Activated naive CD8-positive, alpha-beta T cell (primary cell): Measurements from ENCODE around the gene HOXB3.

Experiments
- H3K27ac Mint-ChIP-seq: one replicate; pipeline ENCODE4 v1.8.0; 2021; ENCODE audit warnings: mixed read lengths
- H3K27me3 Mint-ChIP-seq: one replicate; pipeline ENCODE4 v1.8.0; 2021; ENCODE audit warnings: mixed read lengths
- H3K36me3 Mint-ChIP-seq: one replicate; pipeline ENCODE4 v1.8.0; 2021; ENCODE audit warnings: mixed read lengths
- H3K4me1 Mint-ChIP-seq: one replicate; pipeline ENCODE4 v1.8.0; 2021; ENCODE audit warnings: low read depth, mixed read lengths
- H3K4me3 Mint-ChIP-seq: one replicate; pipeline ENCODE4 v1.8.0; 2021; ENCODE audit warnings: mild to moderate bottlenecking, mixed read lengths
- H3K9me3 Mint-ChIP-seq: one replicate; pipeline ENCODE4 v1.8.0; 2021; ENCODE audit warnings: low read depth, mixed read lengths

Gene HOXB3

GRCh38 chr17:48619826-48620449 lies 29.9 kb upstream of the HOXB3 start:
- Mint-ChIP-seq H3K27me3 (peaks cover 62% of the 10 kb centered on the region), H3K4me1 (peaks cover 27% of the 10 kb centered on the region), H3K36me3 (no peaks in the 10 kb centered on the region), H3K4me3 (peak overlapping the region; percentile 43), H3K9me3 (no peaks in the 10 kb centered on the region), H3K27ac (no peak overlapping the region)

- H3K9me3 Mint-ChIP-seq, result no peaks in the 10 kb centered on the region
- peaks cover 36% of the 10 kb centered on the region for H3K4me1 Mint-ChIP-seq
- H3K4me3 Mint-ChIP-seq, result peak overlapping the region; percentile 68
- no peaks in the 10 kb centered on the region for H3K36me3 Mint-ChIP-seq
- H3K27ac Mint-ChIP-seq, result no peak overlapping the region
- peaks cover 59% of the 10 kb centered on the region for H3K27me3 Mint-ChIP-seq
Measured at GRCh38 chr17:48618256-48618896, 28.3 kb upstream of the HOXB3 start.

DNA sequence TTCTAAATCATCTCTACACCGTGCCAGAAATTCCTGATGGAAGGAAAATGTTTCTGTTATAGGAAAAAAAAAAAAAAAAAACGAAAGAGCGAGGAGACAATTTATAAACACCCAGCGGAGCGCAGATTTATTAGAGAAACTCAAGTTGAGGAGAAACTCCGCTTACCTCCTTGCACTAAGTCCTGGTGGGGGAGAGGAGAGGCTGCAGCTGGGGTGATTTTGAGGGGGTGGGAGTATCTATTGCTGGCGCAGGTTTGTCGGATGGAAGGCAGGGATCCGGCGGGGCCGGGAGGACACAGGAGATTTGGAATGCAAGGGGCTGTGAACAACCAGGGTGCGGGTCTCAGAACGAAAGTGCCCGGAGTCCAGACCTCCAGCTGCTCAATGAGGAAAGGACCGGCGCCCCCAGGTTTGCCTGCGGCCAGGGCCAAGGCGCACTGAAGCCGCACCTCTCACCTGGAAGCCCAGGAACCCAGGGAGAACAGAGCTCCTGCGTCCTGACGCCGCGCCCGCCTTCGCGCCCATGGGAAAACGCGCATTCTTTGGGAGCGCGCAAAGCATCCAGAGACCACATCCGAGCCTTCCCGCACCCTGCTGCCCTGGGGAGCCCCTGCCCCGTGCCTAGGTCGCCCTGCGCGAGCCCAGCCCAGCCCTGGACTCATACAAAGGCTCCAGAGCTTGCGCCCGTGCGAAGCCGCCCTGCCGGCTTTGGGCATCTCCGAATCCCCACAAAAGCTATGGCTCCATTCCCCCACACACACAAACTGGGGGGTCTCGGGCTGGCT lies 27.6 kb upstream of the HOXB3 start:
- peaks cover 55% of the 10 kb centered on the region for H3K27me3 Mint-ChIP-seq
- H3K27ac Mint-ChIP-seq, result peak overlapping the region; percentile 66
- H3K9me3 Mint-ChIP-seq, result no peaks in the 10 kb centered on the region
- H3K36me3 Mint-ChIP-seq, result no peaks in the 10 kb centered on the region
- H3K4me3 Mint-ChIP-seq, result no peak overlapping the region
- H3K4me1 Mint-ChIP-seq, result peaks cover 40% of the 10 kb centered on the region

GRCh38 chr17:48616717-48617470 lies 26.9 kb upstream of the HOXB3 start:
- Mint-ChIP-seq H3K4me3 (no peak overlapping the region), H3K36me3 (no peaks in the 10 kb centered on the region), H3K27ac (peak overlapping the region; percentile 66), H3K4me1 (peaks cover 45% of the 10 kb centered on the region), H3K9me3 (no peaks in the 10 kb centered on the region), H3K27me3 (peaks cover 51% of the 10 kb centered on the region)

DNA sequence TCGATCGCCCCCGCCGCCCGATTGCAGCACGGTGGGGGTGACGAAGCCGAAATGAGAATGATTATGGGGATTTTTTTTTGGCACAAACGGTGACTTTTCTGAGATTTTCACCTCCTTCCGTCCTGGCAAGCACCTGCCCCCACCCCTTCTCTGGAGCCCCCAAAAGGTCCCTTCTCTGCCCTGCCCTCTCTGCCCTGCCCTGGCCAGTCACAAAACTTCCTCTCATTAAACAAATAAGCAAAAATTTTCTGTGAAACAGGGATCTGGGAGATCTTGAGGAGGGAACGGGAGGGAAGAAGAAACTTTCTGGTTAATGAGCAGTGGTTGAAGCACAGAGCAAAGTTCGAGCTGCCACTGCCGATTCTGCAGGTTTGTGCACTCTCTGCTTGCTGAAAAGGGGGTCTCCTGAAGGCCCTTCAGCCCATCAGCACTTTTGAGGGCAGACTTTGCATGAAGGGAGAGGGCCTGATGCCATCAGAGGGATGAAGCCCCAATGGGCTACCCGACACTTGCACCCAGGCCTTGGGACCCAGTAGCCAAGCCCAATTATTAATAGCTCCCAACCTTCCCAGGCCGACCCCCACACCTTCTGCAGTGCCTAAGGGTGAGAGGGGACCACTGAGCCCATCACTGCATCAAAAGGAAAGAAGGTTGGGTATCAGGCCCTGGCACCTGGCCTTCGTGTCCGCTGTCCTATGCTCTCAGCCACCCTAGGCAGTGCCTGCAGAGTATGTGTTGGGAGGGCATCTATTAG lies 26.1 kb upstream of the HOXB3 start:
- Mint-ChIP-seq H3K27ac (no peak overlapping the region), H3K36me3 (no peaks in the 10 kb centered on the region), H3K4me3 (no peak overlapping the region), H3K4me1 (peaks cover 51% of the 10 kb centered on the region), H3K9me3 (no peaks in the 10 kb centered on the region), H3K27me3 (peaks cover 49% of the 10 kb centered on the region)

DNA sequence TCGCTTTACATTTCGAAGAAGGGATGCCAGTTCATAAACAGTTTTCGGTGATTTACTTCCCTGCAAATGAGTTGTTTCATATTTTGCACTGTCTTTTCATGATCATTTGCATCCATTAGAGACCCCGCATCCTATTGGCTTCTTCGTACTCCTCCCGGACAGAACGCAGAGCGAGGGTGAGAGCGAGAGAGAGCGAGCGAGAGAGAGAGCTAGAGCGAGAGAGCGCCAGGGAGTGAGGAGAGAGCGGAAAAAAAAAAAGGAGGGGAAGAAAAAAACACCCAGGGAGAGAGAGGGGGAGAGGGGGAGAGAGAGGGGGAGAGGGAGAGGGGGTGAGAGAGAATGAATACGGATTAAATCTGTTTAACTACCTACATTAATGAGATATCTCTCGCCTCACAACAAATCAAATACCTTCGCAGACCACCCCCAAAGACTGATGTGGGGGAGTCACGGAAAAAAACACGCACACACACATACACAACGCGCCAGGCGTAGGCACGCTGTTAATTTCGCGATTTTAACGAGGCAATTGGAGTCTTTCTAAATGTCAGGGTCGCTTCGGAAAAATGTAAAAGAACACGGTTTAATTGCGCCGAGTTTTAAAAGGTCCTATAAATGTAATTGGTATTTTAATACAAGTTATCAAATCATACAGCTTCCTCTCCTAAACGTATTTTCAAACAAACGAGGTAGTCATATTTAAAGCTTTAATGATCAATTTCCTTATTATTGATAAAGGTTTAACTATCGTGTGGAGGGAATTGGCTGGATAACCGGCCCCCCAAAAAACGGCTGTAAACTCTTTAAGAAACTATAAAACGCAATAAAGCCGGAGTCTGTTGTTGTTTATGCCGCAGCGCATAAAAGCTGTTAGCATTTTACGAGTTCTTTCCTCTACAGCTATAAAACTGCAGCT lies 25.3 kb upstream of the HOXB3 start, which contains the start of gene HOXB8:
HOXB8 (minus strand) TSS at position 246 of the 916 bp plus-strand sequence. CDS start 588 bp downstream, outside the sequence.
- Mint-ChIP-seq H3K27ac (no peak within 1 kb of the TSS), H3K4me3 (peak within 1 kb of the TSS; percentile 35), H3K36me3 (no peaks in the 10 kb centered on the region), H3K9me3 (no peaks in the 10 kb centered on the region), H3K27me3 (peaks cover 49% of the 10 kb centered on the region), H3K4me1 (peaks cover 55% of the 10 kb centered on the region)

DNA sequence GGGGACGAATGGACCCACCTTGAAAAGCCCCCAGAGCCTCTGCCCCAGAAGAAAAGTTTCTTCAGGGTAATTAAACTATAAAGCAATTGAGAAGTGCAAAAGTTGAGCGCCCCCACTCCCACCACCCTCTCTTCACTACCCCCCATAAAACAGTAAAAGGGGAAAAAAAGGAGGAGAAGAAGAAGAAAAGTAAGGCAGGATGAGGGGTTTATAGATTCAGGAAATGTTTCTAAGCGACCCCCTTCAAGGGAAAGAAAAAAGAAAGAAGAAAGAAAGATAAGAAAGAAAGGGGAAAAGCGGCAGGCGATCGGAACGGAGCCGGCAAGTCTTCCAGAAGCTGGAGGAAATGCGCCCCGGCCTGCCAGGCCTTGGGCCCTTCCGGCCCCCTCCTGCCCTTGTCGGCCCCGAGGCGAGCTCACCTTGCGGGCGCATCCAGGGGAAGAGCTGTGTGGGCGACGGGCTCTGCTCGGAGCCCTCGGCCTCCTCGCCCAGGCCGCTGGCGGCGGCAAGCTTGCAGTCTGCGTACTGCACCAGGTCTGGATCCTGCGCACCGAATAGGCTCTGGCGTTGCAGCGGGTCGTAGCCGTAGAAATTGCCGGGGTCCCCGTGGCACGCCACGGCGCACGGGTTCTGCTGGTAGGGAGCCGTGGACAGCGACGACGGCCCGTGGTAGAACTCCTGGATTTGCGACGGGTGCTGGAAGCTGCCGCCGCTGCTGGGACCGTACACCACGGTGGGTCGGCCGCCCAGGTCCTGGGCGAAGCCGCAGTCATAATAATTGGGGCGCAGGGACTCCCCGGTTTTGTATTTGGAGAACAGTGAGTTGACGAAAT lies 24.0 kb upstream of the HOXB3 start:
- peak overlapping the region; percentile 72 for H3K4me3 Mint-ChIP-seq
- no peaks in the 10 kb centered on the region for H3K36me3 Mint-ChIP-seq
- H3K4me1 Mint-ChIP-seq, result peaks cover 51% of the 10 kb centered on the region
- peaks cover 46% of the 10 kb centered on the region for H3K27me3 Mint-ChIP-seq
- H3K9me3 Mint-ChIP-seq, result no peaks in the 10 kb centered on the region
- H3K27ac Mint-ChIP-seq, result no peak overlapping the region

- Mint-ChIP-seq H3K4me3 (peak overlapping the region; percentile 87), H3K4me1 (peaks cover 42% of the 10 kb centered on the region), H3K27me3 (peaks cover 44% of the 10 kb centered on the region), H3K36me3 (no peaks in the 10 kb centered on the region), H3K9me3 (no peaks in the 10 kb centered on the region), H3K27ac (no peak overlapping the region)
Measured at GRCh38 chr17:48612854-48613691, 23.0 kb upstream of the HOXB3 start.

DNA sequence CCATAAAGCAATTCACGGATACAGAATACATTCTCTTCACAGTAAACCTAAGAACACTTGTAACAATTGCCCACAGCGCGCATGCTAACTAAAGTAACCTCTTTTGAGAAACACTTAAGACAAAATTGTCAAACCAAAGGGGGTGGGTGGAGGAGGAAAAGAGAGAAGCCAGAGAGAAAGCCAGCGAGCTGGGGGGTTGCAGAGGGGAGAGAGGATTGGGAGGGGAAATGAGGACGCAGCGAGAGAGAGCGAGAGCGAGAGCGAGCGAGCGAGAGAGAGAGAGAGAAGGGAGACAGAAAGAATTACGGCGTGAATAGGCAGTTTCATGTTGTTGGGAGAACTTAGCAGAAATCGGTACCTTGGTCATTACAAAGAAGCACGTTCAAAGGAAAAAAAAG lies 22.4 kb upstream of the HOXB3 start:
- H3K4me3 Mint-ChIP-seq, result peak overlapping the region; percentile 81
- H3K9me3 Mint-ChIP-seq, result no peaks in the 10 kb centered on the region
- no peaks in the 10 kb centered on the region for H3K36me3 Mint-ChIP-seq
- H3K27ac Mint-ChIP-seq, result no peak overlapping the region
- peaks cover 42% of the 10 kb centered on the region for H3K4me1 Mint-ChIP-seq
- H3K27me3 Mint-ChIP-seq, result peaks cover 46% of the 10 kb centered on the region

DNA sequence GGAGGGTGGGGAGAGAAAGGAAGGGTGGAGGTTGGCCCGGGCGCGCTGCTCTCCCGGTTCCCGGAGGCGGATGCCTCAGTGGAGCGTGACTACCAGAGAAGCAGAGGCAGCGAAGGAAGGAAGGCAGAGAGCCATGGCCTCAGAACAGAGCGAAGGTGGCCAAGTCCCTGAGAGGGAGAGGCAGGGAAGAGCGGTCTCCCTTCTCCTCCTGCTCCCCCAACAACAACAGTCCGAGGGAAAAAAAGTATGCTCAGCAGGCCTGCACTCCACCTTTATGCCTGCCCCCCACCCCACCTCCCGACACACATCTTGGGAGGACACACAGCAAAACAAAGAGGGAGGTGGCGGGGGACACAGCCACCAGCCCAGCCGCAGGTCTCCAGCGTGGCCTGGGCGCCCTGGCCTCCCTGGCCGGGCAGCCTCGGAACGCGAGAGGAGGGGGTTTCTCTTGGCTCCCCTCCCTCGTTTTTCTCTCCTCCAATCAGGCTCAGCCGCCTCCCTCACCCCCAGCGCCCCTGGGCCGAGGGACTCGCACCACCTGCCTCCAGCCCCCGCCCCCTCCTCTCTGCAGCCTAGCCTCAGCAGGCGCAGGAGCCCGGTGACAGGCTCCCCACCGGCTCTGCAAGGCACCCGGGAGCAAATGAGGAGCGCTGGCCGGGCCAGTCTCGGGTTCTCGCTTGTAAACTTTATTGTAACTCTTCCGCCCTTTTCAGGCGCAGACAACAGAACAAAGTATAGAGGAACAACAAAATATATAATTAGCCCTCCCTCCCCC lies 21.8 kb upstream of the HOXB3 start:
- H3K36me3 Mint-ChIP-seq, result no peaks in the 10 kb centered on the region
- no peak overlapping the region for H3K27ac Mint-ChIP-seq
- H3K9me3 Mint-ChIP-seq, result no peaks in the 10 kb centered on the region
- H3K4me1 Mint-ChIP-seq, result peaks cover 37% of the 10 kb centered on the region
- peaks cover 40% of the 10 kb centered on the region for H3K27me3 Mint-ChIP-seq
- peak overlapping the region; percentile 98 for H3K4me3 Mint-ChIP-seq

DNA sequence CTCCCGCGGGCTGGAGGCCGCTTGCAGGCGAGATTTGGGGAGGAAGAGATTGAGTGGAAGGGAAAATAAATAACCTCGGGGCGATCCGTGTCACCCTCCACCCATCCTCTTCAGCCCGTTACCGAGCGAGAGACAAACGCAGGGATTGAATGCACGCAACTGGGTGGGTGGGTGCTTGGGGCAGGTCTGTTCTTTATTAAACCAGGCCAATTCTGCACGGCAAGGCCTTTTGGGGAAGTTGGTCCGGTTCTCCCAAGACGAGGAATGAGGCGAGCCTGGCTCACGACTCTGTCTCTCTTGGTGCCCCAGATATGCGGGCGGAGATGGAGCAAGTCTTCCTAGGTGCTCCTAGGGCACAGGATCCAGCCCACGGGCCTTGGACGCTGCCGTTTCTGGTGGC lies 21.2 kb upstream of the HOXB3 start:
- no peaks in the 10 kb centered on the region for H3K9me3 Mint-ChIP-seq
- H3K36me3 Mint-ChIP-seq, result no peaks in the 10 kb centered on the region
- H3K27ac Mint-ChIP-seq, result no peak overlapping the region
- peaks cover 42% of the 10 kb centered on the region for H3K27me3 Mint-ChIP-seq
- H3K4me3 Mint-ChIP-seq, result peak overlapping the region; percentile 98
- peaks cover 34% of the 10 kb centered on the region for H3K4me1 Mint-ChIP-seq
